Right cardiac atrium (tissue), 5 donors: Measurements from ENCODE around the gene H1-8. TPM values are rescaled to one million over a fixed set of nuclear protein-coding genes. Genes with fewer than 3 reads are reported as not detected.
A peak's percentile ranks its signal among the peaks of the same experiment; 100 is the strongest.
"Not testable (repeated sequence)": the region's sequence is repeated elsewhere in the genome, so short reads cannot be mapped to it uniquely, and the experiment has no call there.

Source experiments
- ATAC-seq, 2 donors: fragments of 200-7000 bp; cut with Tn5 transposase; one replicate each; pipeline versions ENCODE4 v1.8.0 to v1.9.1; 2020; ENCODE audit warnings: moderate library complexity in 2 of 2, mild to moderate bottlenecking in 1 of 2
- DNase-seq, 3 donors: peaks; one replicate each; pipeline ENCODE4 v3.0.0-alpha.2; 2020
- H3K27ac ChIP-seq: one replicate; pipeline ENCODE4 v1.5.1; 2013; ENCODE audit warnings: mild to moderate bottlenecking, low read length, control low read depth, moderate library complexity
- H3K27me3 ChIP-seq: one replicate; pipeline ENCODE4 v1.6.1; 2013; ENCODE audit not compliant: control insufficient read depth, insufficient read depth
- H3K4me1 ChIP-seq: one replicate; pipeline ENCODE4 v1.6.1; 2013; ENCODE audit warnings: low read length; ENCODE audit not compliant: control insufficient read depth, insufficient read depth
- H3K4me3 ChIP-seq: one replicate; pipeline ENCODE4 v1.5.1; 2013; ENCODE audit warnings: low read length, control low read depth
- H3K9me3 ChIP-seq: one replicate; pipeline ENCODE4 v1.6.1; 2013; ENCODE audit warnings: low read length; ENCODE audit not compliant: control insufficient read depth
- WGBS: extraction: QIAGEN DNeasy Blood & Tissue Kit; methylation state at CpG from one replicate; pipeline ENCODE4 v1.1.7; 2013; 5-methylcytosine and 5-hydroxymethylcytosine counted together
- intact Hi-C, 4 donors: fragments of 100-400 bp; cut with DNase I; formaldehyde crosslinking; loops; one replicate each; pipeline versions ENCODE4 v1.11.0 to v1.14.0; 2022 to 2023
- polyA plus RNA-seq: library from polyadenylated mRNA; stranded (reverse); fragments of 200-250 nt; gene quantifications from one replicate; pipeline ENCODE4 v1.2.3, GENCODE V29; 2013
- total RNA-seq, 4 donors: library from RNA; stranded (reverse); fragmentation: NEBNext Ultra II Directional; extraction: Animal tissue kit (Norgen Biotek cat#: 25700); gene quantifications; one replicate each; pipeline ENCODE4 v1.2.1, GENCODE V29; 2021
- donor health status: healthy with polysubstance abuse.
- donor health status: DM: no; HTN: yes; CAD: no.
- donor health status: DM: no; HTN: no; CAD: no.
- donor health status: DM: no; HTN: yes; CAD: no; lungs with severe emphysema.
- donor health status: DM: yes; HTN: yes; CAD: no.

Gene H1-8
- total and polyA plus RNA-seq, 5 donors, result not detected

DNA sequence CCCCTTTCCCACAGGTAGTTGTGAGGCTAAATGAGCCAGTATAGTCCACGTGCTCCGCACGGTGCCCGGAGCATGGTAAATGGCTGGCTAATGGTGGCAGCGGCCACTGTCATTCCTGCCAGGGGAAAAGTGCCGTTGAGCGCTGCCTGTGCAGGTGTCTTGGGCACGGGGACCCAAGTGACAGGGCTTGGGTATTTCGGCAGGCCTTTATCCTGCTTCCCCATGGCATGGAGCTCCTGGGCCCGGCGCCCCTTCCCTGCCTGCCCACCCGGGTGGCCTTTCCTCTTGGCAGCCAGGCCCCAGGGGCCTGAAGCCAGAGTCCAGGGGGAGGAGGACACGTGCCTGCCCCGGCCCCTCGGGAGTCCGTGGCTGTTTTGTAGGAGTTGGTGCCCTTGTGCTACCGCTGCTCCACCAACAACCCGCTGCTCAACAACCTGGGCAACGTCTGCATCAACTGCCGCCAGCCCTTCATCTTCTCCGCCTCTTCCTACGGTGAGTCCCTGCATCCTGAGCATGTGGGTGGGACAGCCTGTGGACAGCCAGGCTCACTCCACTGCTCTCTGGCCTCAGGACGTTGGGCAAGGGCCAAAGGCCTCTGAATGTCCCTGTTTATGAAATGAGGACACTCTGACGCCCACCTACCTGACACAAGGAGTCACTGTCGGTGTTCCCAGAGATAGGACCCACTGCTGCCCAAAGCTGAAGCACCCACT, 27.7 kb upstream of the H1-8 start:
- H3K9me3 ChIP-seq, H3K4me1 ChIP-seq, H3K4me3 ChIP-seq, ATAC-seq, H3K27me3 ChIP-seq, H3K27ac ChIP-seq, intact Hi-C loops: not testable (repeated sequence)
- 85% methylated on average over 21 of the region's 25 CpGs for WGBS
- DNase-seq, result peak in 1 of 3 donors; percentile 38

DNA sequence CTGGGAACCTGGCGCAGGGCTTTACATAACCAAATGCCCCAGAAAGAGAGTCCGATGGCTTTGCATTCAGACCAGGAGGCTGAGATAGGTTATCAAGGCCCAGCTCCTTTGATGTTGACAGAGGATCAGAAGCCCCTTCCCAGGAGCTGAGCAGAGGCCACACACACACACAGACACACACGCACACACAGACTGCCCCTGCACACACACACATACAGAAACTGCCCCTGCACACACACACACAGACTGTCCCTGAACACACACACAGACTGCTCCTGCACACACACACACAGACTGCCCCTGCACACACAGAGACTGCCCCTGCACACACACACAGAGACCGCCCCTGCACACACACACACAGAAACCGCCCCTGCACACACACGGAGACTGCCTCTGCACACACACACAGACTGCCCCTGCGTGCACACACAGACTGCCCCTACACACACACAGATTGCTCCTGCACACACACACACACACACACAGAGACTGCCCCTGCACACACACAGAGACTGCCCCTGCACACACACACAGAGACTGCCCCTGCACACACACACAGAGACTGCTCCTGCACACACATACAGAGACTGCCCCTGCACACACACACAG, 27.0 kb upstream of the H1-8 start:
- ATAC-seq, intact Hi-C loops: not testable (repeated sequence)
- 91% methylated on average over 7 of the region's 7 CpGs for WGBS

DNA sequence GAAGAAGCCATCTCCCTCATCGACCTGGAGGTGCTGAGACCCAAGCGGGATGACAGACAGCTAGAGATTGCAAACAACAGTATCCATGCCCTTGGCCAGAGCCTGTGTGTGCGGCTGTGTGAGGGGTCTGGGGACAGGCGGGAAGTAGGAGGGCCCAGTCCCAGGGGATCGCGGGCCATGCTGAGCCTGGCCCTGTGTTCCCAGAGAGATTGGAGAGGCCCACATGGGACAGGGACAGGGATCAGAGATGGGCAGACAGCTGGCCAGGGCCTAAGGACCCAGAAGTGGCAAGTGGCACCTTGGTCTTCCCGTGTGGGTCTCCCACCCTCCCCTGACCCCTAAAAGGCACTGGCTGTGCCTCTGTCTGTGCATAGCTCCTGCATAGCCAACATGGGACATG, 25.5 kb upstream of the H1-8 start:
- no peak overlapping the region for H3K4me3 ChIP-seq
- H3K27ac ChIP-seq, result no peak overlapping the region
- DNase-seq (peak in 1 of 3 donors; percentile 29), ATAC-seq (no peak)
- WGBS, result 87% methylated on average over 7 of the region's 7 CpGs
- H3K4me1 ChIP-seq, result peaks cover 2% of the 10 kb centered on the region
- no peaks in the 10 kb centered on the region for H3K9me3 ChIP-seq
- intact Hi-C loops, result no loop called here
- no peaks in the 10 kb centered on the region for H3K27me3 ChIP-seq

More for the DNA sequence above, 27.0 kb upstream of the H1-8 start:
- peak in 1 of 3 donors; percentile 20 for DNase-seq
- H3K9me3 ChIP-seq, H3K4me3 ChIP-seq, H3K4me1 ChIP-seq, H3K27ac ChIP-seq, H3K27me3 ChIP-seq: not testable (repeated sequence)

DNA sequence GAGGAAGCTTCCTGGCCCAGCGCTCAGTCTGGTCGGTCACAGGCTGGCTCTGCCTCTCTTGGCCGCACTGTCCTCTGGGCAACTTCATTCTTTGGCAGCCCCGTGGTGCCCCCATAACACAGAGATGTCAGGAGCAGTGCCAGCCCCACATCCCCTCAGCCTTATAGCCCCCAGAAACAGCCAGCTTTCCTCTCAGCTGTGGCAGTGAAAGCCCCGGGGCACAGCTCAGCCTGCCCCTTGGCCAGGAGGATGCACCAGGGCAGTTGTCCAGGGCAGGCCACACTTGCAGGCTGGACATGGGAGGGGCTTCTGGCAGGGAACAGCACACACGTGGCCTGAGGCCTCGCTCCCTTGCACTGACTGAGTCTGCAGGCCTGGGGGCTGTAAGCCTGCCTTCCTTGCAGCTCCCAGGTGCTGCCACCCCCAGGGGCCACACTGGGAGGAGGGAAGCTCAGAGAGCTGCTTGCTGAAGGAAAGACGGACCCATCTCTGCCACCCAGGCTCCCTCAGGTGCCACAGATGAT, 24.9 kb upstream of the H1-8 start:
- H3K27me3 ChIP-seq, result no peaks in the 10 kb centered on the region
- DNase-seq, result peak in 1 of 3 donors; percentile 57
- peak in 1 of 2 donors; percentile 4 for ATAC-seq
- H3K4me3 ChIP-seq, result no peak overlapping the region
- H3K9me3 ChIP-seq, result no peaks in the 10 kb centered on the region
- H3K27ac ChIP-seq, result no peak overlapping the region
- H3K4me1 ChIP-seq, result no peaks in the 10 kb centered on the region
- WGBS, result 75% methylated on average over 8 of the region's 8 CpGs
- intact Hi-C loops, result no loop called here

DNA sequence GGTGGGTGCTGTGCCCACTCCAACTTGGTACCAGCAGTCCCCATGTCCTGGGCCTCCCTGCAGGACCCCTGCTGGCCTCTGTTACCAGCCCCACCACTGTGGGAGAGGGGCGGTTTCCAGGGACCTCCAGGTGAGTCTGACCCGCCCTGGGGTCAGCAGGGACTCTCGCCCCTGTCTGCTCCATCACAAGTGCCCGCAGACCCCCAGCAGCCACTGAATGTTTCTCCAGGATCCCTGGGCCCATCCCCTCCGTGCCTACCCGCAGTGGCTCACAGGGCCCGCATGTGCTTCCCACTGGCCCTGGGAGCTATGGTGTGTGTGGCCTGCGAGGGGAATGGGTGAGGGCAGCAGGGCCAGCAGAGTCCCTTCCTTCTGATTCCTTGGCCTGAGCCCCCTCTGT, 24.4 kb upstream of the H1-8 start:
- Histone ChIP-seq H3K27me3 (no peaks in the 10 kb centered on the region), H3K4me1 (no peaks in the 10 kb centered on the region), H3K27ac (no peak overlapping the region), H3K9me3 (no peaks in the 10 kb centered on the region), H3K4me3 (no peak overlapping the region)
- no peak for ATAC-seq
- DNase-seq, result peak in 1 of 3 donors; percentile 30
- WGBS, result 96% methylated on average over 8 of the region's 8 CpGs
- intact Hi-C loops, result no loop called here

DNA sequence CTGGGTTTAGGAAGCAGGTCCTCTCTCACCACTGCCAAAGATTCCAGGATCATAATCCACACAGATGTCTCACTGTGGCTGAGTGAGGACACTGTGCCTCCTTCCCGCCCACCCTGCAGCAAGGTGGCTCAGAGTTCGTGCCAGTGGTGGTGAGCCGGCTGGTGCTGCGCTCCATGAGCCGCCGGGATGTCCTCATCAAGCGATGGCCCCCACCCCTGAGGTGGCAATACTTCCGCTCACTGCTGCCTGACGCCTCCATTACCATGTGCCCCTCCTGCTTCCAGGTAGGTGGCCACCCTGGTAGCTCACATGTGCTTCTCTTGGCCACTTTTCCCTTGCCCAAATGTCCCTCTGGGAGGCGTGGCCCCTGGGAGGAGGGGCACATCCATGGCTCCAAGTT, 23.5 kb upstream of the H1-8 start:
- H3K27me3 ChIP-seq, result no peaks in the 10 kb centered on the region
- H3K27ac ChIP-seq, result no peak overlapping the region
- no peaks in the 10 kb centered on the region for H3K4me1 ChIP-seq
- DNase-seq (no peak), ATAC-seq (no peak)
- H3K4me3 ChIP-seq, result no peak overlapping the region
- 97% methylated on average over 10 of the region's 10 CpGs for WGBS
- no peaks in the 10 kb centered on the region for H3K9me3 ChIP-seq
- intact Hi-C loops, result no loop called here

DNA sequence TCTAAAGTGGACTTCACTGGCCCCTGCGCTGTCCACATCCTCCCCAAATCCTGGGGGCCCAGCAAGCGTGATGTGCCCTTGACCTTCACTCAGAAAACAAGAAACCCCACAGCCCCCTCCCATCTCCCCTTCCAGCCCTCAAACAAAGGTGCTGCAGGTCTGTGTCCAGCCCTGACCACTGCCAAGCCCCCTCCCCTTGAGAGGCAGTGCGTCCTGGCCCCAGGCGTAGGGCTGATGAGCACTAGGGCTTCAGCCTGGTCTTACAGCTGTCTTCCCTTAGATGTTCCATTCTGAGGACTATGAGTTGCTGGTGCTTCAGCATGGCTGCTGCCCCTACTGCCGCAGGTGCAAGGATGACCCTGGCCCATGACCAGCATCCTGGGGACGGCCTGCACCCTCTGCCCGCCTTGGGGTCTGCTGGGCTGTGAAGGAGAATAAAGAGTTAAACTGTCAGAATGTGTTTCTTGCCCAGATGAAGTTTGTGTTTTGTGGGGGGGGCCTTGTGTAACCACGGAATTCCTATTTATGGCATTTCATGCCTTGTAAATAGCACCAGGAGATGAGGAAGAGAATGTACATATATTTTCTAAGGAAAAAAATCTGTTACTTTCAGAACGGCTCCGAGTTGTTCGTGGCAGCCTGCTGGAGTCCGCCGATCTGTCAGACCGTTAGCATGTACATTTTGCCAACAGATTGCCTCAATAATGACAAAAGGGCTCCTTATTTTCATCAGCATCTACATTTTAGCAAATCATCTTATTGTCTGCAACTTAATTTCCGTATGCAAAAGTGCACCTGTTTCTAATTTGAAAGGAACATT, 22.9 kb upstream of the H1-8 start:
- intact Hi-C loops, result no loop called here
- Histone ChIP-seq H3K9me3 (no peaks in the 10 kb centered on the region), H3K4me1 (no peaks in the 10 kb centered on the region), H3K27me3 (no peaks in the 10 kb centered on the region), H3K4me3 (no peak overlapping the region), H3K27ac (no peak overlapping the region)
- WGBS, result 87% methylated on average over 15 of the region's 15 CpGs
- no peak for ATAC-seq
- peak in 1 of 3 donors; percentile 33 for DNase-seq

DNA sequence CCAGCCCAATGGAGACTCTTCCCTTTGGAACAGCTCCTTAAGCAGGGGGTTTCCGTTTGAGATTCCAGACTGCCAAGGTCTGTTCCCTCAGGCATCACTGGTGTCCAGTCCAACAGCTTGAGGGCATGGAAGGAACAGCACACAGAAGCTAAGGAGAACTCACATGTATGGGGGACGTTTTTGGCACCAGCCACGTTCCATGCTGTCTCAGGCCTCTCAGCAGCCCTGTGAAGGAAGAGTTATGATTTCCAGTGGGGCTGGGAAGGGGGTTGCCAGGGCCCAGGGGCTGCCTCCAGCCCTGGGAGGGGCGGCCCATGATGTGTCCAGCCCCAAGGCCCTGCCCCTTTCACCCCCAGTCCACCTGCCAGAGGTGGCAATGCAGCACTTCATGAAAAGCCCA, 22.0 kb upstream of the H1-8 start:
- WGBS, result 81% methylated on average over 4 of the region's 4 CpGs
- H3K27me3 ChIP-seq, result no peaks in the 10 kb centered on the region
- no peak overlapping the region for H3K27ac ChIP-seq
- intact Hi-C loops, result no loop called here
- H3K4me1 ChIP-seq, result no peaks in the 10 kb centered on the region
- ATAC-seq (no peak), DNase-seq (peak in 1 of 3 donors; percentile 29)
- H3K4me3 ChIP-seq, result no peak overlapping the region
- no peaks in the 10 kb centered on the region for H3K9me3 ChIP-seq

DNA sequence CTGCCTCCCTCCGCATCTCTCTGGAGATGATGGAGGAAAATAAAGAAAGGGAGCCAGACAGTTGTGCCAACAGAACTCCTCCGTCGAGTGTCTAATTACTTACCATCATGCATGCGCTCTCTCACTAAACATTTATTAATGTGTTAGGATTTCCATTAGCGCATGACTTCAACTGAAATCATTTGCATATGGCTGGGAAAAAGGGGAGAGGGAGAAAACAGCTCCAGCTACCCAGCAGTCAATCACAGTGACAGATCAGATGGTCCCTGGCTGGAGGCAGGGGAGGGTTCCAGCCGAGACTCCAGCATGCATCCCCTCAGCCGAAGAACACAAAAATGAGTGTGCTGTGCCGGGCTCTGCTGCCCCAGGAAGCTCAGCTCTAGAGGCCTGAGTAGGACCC, 21.4 kb upstream of the H1-8 start:
- no peaks in the 10 kb centered on the region for H3K9me3 ChIP-seq
- H3K27me3 ChIP-seq, result no peaks in the 10 kb centered on the region
- H3K4me3 ChIP-seq, result no peak overlapping the region
- H3K4me1 ChIP-seq, result no peaks in the 10 kb centered on the region
- WGBS, result 68% methylated on average over 8 of the region's 8 CpGs
- H3K27ac ChIP-seq, result no peak overlapping the region
- DNase-seq, result peak in 2 of 3 donors; percentile 4 to 12
- no peak for ATAC-seq
- intact Hi-C loops, result no loop called here

DNA sequence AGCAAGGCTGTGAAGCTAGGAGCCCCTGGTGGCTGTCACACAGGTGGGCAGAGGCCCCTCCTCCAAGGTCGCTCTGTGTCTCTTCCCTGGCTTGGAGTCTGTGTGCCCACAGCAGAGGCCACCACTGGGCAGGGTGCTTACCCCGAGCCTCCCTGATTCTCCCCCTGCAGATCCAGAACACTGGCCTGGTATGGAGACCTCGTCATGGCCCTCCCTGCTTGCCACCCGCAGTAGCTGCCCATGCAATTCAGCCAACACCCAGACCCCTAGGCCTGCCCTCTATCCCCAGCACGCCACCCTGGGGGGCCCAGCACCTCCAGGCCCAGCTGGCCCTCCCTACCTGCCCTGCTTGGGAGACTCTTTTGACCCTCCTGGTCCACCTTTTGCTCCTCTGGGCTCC, 20.0 kb upstream of the H1-8 start:
- H3K4me3 ChIP-seq, result no peak overlapping the region
- WGBS, result 94% methylated on average over 5 of the region's 5 CpGs
- H3K9me3 ChIP-seq, result no peaks in the 10 kb centered on the region
- no peak for ATAC-seq
- no peaks in the 10 kb centered on the region for H3K4me1 ChIP-seq
- no peak overlapping the region for H3K27ac ChIP-seq
- no peaks in the 10 kb centered on the region for H3K27me3 ChIP-seq
- peak in 2 of 3 donors; percentile 25 to 35 for DNase-seq
- intact Hi-C loops, result no loop called here

DNA sequence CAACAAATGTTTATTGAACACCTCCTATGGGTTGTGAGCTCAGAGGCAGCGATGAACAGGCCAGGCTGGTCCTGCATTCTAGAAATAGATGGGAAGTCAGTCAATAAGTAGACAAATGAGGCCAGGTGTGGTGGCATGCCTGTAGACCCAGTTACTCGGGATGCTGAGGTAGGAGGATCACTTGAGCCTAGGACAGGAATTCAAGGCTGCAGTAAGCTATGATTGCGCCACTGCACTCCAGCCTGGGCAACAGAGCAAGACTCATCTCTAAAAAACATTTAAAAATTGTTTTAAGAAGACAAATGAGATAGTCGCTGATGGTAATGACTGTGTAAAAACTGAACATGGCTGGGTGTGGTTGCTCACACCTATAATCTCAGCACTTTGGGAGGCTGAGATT, 18.9 kb upstream of the H1-8 start:
- ATAC-seq (no peak), DNase-seq (peak in 1 of 3 donors; percentile 14)
- H3K9me3 ChIP-seq, result no peaks in the 10 kb centered on the region
- no peak overlapping the region for H3K27ac ChIP-seq
- H3K4me3 ChIP-seq, result no peak overlapping the region
- intact Hi-C loops, result no loop called here
- WGBS, result 93% methylated on average over 4 of the region's 4 CpGs
- no peaks in the 10 kb centered on the region for H3K4me1 ChIP-seq
- H3K27me3 ChIP-seq, result no peaks in the 10 kb centered on the region
